ENCODE measurements around the gene SACS.
"Not testable (repeated sequence)": the region's sequence is repeated elsewhere in the genome, so short reads cannot be mapped to it uniquely, and the experiment has no call there.

The SACS gene

GRCh38 chr13:23401156-23401555 lies 32.3 kb downstream of the SACS start:
- DNase-seq, result not testable (repeated sequence)

- DNase-seq, result peak; percentile 88
Observed at GRCh38 chr13:23399347-23399746, 34.2 kb downstream of the SACS start.

GRCh38 chr13:23394821-23395220 lies 38.7 kb downstream of the SACS start:
- DNase-seq, result no peak

- DNase-seq, result no peak
Observed at GRCh38 chr13:23392925-23393645, 40.4 kb downstream of the SACS start.

- DNase-seq, result no peak
Observed at GRCh38 chr13:23392313-23392712, 41.2 kb downstream of the SACS start.

- DNase-seq, result no peak
Observed at GRCh38 chr13:23391752-23392151, 41.8 kb downstream of the SACS start.

GRCh38 chr13:23386533-23386932 lies 47.0 kb downstream of the SACS start:
- no peak for DNase-seq

GRCh38 chr13:23385931-23386330 lies 47.6 kb downstream of the SACS start:
- DNase-seq, result no peak

- DNase-seq, result no peak
Observed at GRCh38 chr13:23384111-23384510, 49.4 kb downstream of the SACS start.

- DNase-seq, result no peak
Observed at GRCh38 chr13:23383151-23383550, 50.4 kb downstream of the SACS start.

GRCh38 chr13:23381866-23382265 lies 51.6 kb downstream of the SACS start:
- DNase-seq, result no peak

GRCh38 chr13:23380534-23380933 lies 53.0 kb downstream of the SACS start:
- no peak for DNase-seq

GRCh38 chr13:23377983-23378632 lies 55.4 kb downstream of the SACS start:
- no peak for DNase-seq

- DNase-seq, result no peak
Observed at GRCh38 chr13:23377579-23377978, 55.9 kb downstream of the SACS start.

GRCh38 chr13:23375001-23375971 lies 58.2 kb downstream of the SACS start:
- DNase-seq, result peak; percentile 98

GRCh38 chr13:23372264-23372906 lies 61.1 kb downstream of the SACS start:
- DNase-seq, result no peak

- DNase-seq, result no peak
Observed at GRCh38 chr13:23367907-23368306, 65.6 kb downstream of the SACS start.

GRCh38 chr13:23365652-23366051 lies 67.8 kb downstream of the SACS start:
- no peak for DNase-seq

- DNase-seq, result no peak
Observed at GRCh38 chr13:23359882-23360281, 73.6 kb downstream of the SACS start.

GRCh38 chr13:23357349-23357748 lies 76.2 kb downstream of the SACS start:
- no peak for DNase-seq

- DNase-seq, result no peak
Observed at GRCh38 chr13:23356368-23356767, 77.1 kb downstream of the SACS start.

- no peak for DNase-seq
Observed at GRCh38 chr13:23354520-23354919, 79.0 kb downstream of the SACS start.

GRCh38 chr13:23352161-23352560 lies 81.3 kb downstream of the SACS start:
- DNase-seq, result no peak

Data from islet precursor cell (in vitro differentiated cells).